Measurements from ENCODE around the gene SLCO4A1.
"Not testable (repeated sequence)": the region's sequence is repeated elsewhere in the genome, so short reads cannot be mapped to it uniquely, and the experiment has no call there.

SLCO4A1 gene

DNA sequence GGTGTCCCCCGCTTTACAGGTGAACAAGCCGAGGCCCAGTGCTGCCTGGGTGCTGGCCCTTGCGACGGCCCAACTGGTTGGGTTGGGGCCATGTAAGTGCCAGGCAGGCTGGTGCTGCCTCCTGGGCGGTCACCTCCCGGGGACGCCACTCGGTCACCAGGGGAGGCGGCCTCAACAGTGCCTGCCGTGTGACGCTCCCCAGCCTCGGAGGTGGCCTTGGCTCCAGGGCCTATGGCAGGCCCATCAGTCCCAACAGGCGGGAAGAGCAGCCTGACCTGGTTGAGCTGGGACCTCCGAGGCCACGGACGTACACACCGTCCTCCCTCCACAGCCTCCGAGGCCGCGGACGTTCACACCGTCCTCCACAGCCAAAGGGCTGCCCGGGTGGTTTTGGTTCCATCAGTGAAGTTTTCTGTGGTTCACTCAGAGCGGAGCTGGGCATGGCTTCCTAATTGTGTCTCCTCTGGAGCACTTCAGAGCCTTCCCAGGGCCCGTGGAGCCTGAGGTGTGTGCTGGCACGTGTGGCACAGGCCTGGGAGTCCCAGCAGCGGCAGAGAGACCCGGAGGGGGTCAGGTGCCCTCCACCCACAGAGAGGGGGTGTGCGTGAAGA lies 19.3 kb upstream of the SLCO4A1 start:
- no peak for DNase-seq

DNA sequence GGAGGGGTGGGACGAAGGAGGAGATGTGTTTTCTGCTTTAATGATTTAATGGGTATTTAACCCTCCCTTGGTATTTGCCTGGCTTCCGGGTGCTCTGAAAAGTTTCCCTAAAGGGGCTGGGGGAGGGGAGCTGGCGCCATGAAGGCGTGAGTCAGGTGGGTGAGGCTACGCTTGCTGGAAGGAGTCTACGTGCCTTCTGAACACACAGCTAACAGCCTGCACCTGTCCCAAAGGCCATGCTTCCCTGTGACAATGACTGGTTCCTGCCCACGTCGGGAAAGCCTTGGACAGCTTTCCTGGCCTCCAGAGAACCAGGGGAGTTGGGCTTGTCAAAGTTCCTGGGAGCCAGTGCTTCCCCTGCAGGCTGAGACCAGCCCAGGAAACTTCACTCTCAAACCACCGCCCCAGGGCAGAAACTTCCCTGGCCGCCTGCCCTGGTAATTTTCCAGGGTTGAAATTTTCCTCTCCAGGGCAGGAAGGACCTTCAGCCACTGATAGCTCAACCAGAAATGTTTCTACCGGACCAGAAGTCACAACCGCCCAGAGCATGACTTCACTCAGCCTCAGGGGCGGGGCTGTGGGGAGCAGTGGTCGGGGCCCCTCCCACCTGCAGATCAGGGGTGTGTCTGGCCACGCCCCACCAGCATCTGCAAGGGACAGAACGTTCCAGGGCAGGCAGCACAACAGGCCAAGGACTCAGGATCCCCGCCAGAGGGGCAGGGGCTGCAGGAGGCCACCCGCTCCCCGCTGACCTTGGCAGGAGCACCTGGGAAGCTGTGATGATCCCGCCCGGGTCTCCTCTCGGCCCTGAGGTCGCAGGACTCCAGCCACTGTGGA lies 18.6 kb upstream of the SLCO4A1 start:
- DNase-seq = peak; percentile 31

DNA sequence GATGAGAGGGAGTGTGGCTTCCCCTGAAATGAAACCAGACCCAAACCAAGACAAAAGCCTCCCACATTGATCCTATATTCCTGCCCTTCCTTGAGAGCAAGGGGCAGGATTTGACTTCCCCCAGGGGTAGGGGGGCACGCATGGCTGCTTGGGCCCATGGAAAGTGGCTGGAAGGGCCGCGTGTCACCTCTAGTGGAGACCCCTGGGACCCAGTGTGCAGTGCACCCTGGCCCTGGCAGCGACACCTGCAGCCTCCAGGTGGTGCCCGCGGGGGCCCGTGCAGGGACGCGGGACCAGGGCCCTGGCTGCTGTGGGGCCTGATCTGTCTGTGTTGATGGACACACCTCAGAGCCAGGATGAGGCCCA lies 18.0 kb upstream of the SLCO4A1 start:
- DNase-seq = no peak

DNA sequence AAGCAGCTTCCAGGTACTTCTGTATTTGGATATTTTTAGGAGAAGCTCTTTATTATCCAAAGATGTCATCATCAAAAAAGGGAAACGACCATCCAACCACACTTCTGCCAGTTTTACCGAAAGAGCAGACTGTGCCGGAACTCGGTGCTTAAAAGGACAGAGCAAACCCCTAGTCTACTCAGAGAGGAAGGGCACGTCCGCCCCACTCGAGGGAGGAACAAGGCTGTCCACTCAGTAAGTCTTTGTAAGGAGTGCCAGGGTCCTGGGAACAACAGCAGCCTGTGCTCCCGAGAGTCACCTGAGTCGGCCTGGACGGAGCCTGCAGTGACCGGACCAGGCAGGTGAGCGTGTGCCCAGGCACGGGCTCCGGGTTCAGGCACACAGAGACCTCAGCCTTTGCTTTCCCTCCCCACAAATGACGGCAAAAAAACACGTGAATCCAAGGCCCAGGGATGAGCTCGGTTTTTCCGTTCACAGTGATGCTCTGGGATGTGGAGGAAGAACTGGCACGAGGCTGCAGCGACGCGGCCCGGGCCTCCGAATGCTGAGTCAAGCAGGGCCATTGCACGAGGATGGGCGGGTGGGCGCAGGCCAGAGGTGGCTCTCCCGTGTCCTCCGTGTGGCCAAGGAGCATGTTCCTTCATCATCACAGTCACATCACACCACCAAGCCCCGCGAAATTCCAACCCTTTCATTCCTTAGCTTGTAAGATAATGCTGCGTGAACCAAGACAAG lies 17.4 kb upstream of the SLCO4A1 start:
- DNase-seq = no peak

DNA sequence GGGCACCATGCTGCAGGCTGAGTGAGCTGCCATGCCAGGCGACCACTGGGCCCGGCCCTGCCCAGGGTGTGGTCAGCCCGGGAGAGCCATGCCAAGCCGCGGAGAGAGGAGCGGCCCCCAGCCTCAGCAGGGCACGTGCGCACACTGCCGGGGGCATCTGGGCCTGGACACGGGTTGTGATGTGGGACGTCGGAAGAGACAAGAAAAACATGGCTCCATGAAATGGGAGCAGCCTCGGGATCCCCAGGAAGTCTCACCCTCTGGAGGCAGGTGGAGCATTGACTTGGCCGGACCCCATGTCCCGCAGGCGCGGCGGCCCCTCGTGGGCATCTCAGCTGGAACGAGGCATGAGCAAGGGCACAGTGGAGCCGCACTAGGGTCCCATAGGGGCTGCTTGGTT lies 16.8 kb upstream of the SLCO4A1 start:
- DNase-seq = no peak

DNA sequence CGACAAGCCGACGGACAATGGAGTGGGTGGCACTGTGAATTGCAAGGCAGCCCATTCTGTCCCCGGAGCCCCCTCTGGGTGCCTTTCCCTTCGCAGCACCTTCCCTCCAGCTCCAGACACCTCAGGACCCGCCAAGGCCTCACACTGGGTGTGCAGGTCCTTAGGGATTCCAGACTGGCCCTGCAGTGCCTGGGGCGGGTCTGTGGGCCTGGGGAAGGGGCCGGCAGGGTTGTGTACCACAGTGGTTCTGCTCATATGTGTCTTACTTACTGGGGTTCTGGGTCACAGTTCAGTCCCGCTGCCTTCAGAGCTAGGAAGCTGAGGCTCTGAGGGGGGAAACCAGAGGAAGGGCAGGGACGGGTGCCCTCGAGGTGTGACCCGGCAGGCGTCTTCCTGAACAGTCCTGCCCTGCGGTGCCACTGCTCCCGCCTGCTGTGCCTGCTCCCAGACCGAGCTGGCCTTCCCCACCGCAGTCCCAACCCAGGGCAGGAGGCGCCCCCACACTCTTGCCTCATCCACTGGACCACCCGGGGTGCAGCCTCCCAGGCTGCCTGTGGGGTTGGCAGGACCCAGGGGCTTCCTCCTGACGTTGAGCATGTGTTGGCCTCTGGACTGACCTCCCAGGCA lies 16.3 kb upstream of the SLCO4A1 start:
- no peak for DNase-seq

DNA sequence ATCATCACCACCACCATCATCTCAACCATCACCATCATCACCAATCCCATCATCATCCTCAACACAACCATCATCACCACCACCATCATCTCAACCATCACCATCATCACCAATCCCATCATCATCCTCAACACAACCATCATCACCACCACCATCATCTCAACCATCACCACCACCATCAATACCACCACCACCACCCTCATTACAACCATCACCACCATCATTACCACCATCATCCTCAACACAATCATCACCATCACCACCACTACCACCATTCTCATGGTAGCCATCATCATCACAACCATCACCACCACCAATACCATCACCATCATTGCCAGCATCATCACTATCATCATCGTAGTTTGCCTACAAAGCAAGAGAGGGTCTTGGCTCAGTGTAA lies 14.9 kb upstream of the SLCO4A1 start:
- DNase-seq = not testable (repeated sequence)

DNA sequence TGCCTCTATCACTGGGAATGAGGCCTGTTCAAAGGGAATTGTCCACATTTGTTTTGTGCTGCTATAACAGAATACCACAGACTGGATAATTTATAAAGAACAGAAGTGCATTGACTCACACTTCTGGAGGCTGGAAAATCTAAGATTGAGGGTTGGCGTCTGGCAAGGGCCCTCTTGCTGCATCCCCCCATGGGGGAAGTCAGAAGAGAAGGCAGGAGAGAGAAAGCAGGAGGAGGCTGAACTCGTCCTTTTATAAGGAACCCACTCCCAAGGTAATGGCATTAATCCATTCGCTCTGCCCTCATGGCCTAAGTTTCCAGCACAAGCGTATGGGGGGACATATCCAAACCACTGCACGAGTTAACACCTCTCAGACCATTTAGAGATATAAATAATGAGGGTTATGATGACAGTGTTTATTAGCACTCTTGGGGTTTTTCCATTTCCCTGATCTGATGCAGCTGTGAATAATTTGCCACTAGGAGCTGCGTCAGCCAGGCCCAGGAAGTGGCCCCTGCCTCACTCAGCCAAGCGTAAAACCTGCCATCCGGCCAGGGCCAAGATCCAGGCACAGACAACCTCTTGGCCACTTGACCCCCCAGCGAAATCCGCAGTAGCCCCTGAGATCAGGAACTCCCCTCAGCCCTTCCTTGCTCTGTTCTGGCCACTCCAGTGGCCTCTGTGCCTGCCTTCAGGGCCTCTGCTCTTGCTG lies 14.2 kb upstream of the SLCO4A1 start:
- DNase-seq = no peak

DNA sequence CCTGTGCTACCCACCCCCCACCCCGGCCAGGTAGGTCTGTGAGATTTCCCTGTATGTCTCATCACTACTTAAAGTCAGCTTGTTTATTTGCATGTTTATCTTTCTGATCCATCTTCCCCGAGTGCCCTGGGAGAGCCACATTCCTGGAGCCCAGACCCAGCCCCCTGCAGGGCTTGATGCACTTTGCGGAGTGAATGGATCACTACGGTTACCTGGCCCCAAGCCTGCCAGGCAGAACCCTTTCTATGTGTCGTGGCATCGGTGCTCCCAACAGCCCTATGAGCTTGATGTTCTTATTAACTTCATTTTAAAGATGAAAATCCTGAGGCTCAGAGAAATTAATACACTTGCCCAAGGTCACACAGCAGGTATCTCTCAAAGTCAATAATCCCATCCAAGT lies 13.6 kb upstream of the SLCO4A1 start:
- no peak for DNase-seq

DNA sequence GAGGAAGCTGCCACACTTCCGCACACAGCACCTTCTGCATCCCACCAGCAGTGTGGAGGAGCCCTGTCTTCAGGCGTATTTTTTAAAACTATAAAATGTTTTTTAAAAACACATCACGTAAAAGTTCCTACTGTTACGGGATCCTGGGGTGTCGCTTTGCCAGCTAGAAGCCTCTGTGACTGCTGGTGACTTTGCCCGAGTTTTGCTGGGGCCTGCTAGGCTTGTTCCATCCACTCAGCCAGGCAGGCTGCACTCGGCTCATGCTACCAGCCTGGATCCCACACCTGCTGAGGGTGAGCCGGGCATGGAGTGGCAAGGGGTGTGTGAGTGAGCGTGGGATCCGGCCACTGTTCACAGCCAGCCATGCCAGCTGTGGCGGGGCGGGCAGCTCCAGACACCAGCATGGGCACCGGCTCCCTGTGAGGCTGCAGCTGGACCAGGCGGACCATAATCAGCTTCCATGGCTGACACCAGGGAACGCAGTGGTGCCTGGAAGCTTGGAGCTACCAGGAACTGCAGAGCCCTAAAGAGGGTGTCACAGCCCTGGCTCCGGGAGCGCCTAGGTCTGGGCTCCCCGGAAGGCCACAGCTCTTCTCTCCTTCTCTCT lies 12.3 kb upstream of the SLCO4A1 start:
- no peak for DNase-seq

DNA sequence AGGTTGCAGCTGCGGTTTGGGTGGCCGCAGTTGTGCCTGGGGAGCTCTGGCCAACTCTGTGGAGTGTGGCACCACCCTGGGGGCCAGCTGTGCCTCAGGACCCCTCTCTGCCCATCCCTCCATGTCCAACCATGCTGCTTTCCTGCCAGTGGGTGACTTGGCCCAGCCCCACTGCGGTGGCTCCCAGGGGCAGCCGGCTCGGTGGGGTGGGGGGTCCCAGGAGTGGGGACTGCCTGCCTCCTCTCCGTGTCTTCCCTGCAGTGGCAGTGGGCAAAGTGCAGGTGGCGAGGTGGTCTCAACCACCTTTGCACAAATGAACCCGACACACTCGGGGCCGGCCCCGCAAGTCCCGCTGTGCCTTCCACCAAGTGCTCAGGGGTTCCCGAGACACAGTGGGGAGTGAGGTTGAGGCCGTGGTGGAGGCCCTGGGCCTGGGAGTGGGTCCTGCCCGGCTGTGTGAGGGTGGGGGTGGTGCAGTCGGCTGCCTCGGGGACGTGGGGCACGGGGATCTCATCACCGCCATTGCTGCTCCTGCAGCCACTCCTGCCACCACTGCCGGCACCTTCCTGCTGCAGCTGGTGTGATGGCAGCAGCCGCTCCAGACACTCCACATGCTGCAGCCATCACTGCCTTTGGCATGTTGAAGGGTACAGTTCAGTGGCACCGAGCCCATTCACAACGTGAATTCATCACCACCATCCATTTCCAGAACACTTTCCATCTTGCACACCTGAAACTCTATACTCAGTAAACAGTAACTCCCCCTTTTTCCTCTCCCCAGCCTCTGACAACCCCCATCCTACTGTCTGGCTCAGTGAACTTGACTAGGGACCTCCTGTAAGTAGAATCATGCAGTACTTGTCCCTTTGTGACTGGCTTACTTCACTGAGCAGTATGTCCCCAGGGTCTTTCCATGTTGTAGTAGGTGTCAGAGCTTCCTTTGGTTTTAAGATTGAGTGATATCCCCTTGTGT lies 10.7 kb upstream of the SLCO4A1 start:
- no peak for DNase-seq

DNA sequence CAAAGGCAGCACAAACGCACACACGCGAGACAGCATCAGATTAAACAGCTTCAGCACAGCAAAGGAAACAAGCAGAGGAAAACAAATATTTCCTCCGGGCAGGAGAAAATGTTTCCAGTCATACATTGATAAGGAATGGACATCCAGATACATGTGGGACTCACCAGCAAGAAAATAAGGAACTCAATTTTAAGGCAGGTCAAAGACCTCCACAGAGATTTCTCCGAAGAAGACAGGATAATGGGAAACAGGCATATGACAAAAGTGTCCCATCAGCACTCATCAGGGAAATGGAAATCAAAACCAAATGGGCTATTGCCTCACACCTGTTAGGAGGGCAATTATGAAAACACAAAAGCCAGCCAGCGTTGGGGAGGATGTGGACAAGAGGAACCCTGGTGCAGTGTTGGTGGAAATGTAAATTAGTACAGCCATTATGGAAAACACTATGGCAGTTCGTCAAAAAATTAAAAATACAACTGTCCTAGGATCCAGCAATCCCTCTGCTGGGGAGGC lies 9.7 kb upstream of the SLCO4A1 start:
- DNase-seq = no peak

DNA sequence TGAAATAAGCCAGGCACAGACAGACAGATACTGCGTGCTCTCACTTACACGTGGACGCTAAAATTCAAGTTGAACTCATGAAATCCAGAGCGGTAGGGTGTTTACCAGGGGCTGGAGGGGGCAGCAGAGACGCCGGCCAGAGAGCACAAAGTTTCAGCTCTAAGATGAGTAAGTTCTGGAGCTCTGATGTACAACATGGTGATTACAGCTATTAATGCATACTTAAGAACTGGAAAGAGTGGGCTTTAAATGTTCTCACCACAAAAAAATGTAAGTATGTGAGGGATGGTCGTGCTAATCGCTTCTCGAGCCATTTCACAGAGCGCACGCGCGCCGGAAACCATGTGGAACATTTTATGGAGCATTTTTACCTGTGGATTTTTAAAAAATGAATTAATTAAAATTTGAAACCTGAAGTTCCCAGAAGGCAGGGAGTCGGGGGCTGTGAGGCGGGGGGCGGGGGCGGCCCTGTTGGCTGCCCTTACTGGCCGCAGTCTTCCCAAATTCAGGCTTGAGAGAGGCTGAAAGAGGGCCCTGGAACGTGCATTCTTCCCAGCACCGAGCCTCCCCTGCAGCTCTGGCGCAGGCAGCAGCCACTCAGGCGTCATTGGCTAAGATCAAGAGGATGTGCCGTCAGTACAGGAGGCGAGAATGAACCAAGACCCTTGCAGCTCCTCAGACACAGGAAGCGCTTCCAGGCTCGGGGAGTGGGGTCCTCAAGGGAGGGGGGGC lies 8.5 kb upstream of the SLCO4A1 start:
- DNase-seq = no peak

DNA sequence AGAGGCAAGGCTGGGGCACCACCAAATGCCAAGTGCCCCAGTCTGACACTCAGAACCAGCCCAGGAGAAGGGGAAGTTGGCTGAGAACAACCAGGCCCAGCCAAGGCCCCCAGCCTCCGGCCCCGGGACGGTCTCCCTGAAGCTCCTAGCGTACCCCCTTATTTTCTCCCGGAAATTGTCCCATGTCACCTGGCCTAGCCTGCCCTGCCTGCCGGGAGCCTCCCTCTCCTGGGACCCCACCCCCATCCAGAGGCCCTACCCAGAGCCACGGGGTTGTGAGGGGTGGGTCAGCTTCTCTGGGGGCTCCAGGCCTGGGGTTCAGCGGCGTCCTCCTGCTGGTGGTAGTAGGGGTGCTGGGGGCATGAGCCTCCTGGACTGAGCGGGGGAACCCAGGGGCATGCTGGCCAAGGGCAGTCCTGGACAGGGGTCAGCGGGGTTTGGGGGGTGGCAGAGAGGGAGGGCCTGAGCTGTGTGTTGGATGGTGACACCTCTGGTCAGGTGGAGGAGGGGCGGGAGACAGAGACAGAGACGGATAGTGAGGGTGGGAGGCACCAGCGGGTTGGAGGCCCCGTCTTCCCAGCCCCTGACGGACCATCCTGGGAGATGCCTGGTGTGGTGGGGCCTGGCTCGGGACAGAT lies 7.9 kb upstream of the SLCO4A1 start:
- no peak for DNase-seq

DNA sequence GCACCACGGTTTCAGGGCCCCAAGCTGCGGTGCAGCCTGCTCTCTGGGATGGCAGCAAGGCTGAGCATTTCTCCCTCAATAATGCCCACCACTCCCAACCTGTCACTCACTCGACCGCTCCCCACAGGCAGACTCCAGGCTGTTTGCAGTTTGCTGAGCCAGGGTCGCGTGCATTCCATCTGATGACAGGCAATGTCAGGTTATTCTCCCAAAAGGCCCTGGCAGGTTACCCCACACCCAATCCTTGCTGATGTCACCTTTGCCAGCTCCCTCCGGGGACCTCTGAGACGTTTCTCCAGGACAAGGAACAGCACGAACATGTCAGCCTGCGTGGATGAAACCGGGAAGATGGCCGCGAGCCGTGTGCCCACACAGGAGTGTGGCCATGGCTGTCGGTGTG lies 7.1 kb upstream of the SLCO4A1 start:
- DNase-seq = no peak

DNA sequence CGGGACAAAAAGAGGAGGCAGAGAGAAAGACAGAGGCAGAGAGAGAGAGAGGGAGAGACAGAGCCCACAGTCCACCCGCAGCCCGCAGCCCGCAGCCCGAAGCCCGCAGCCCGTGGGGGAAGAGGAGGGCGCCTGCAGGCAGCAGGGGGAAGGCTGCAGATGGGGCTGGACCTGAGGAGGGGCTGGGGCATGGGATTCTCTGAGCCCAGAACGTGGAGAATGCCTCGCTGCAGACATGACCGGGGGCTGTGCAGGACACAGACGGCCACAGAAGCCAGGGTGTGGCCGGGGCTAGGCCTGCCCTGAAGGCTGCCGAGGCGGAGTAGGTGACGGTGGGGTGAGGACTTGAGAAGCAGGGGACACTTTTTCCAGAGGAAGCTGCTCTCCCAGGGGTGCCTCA lies 6.5 kb upstream of the SLCO4A1 start:
- no peak for DNase-seq

DNA sequence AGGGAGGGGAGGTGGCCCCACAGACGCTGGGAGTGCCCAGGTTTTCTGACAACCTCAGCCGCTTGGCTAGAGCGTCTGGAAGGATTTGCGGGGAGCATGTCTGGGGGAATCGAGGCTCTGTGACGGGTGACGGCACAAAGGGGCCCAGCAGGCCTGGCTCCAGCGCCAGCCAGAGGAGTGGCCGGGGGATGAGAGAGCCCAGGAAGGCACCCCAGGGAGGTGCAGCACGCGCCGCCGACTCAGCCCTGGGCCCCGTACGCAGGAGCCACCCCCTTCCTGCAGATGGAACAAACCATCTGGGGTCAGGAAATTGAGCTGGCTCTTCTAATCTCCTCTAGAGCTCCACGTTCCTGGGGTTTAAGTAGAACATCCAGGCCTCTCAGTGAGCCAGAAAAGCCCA lies 5.9 kb upstream of the SLCO4A1 start:
- DNase-seq = no peak

DNA sequence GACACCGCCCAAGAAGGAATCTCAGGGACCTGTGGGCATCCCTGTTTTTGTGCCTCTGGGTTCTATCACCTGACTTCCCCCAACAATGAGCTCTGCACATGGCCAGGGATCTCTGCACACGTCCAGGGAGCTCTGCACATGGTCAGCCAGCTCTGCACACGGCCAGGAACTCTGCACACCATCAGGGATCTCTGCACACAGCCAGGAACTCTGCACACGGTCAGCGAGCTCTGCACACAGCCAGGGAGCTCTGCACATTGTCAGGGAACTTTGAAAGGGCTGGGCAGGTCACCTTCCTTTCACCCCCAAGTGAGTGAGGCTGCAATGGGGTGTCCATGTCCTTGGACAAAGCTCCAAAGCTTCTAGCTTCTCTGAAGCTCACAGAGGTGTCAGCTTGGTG lies 5.2 kb upstream of the SLCO4A1 start:
- DNase-seq = no peak

DNA sequence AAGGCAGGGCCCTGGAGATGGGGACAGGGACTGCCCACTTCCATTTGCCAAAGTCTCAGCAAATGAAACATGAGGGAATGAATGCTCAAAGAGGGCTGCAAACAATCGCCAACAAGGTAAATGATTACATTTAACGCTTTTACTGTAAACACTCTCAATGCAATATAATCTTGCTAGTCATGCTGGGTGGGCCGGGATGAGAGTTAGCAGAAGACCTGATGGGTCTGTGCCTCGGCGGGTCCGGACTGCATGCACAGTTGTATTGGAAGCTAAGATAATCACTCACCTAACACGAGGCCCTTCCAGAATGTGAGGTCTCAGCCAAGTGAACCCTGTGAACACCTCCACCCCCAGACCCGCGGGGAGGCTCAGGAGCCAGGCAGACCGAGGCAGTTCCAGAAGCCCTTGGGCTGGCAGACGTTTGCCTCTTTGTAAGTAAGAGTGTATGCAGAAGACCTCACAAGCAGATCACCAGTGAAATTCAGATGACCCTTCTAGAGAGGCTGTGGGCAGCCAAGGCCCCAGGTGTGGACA lies 4.7 kb upstream of the SLCO4A1 start:
- DNase-seq = no peak
